ENCODE data around the gene C1QTNF2. TPM values are rescaled to one million over a fixed set of nuclear protein-coding genes. Genes with fewer than 3 reads are reported as not detected.

Gene C1QTNF2
- total RNA-seq, 1 donor from 2014 or later: 2.2 TPM

DNA sequence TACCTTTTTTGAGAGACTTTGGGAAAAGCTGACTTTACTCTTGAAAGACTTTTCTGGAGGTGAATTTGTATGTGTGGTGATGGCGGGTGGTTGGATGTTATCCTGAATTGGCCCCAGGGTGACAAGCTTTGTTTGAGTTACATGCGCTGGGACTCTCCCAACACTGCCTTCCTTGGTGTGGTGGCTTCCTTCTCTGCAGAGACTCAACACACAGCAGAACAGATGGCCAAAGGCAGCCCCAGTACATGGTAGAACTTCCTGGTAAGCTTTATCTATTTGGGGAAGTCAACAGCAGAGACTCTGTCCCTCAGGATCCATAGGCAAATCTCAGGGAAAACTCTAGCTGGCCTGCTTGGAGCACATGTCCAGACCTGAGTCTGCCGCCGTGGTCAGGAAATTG, 18.1 kb downstream of the C1QTNF2 start:
- H3K9me3 ChIP-seq: no peaks in the 10 kb centered on the region
- no peak for DNase-seq
- no peak overlapping the region for H3K27ac ChIP-seq
- H3K4me3 ChIP-seq: no peak overlapping the region
- no peaks in the 10 kb centered on the region for H3K36me3 ChIP-seq
- H3K4me1 ChIP-seq: no peaks in the 10 kb centered on the region
- ATAC-seq: no peak
- H3K27me3 ChIP-seq: no peaks in the 10 kb centered on the region
- TF ChIP-seq, protein P1, sequence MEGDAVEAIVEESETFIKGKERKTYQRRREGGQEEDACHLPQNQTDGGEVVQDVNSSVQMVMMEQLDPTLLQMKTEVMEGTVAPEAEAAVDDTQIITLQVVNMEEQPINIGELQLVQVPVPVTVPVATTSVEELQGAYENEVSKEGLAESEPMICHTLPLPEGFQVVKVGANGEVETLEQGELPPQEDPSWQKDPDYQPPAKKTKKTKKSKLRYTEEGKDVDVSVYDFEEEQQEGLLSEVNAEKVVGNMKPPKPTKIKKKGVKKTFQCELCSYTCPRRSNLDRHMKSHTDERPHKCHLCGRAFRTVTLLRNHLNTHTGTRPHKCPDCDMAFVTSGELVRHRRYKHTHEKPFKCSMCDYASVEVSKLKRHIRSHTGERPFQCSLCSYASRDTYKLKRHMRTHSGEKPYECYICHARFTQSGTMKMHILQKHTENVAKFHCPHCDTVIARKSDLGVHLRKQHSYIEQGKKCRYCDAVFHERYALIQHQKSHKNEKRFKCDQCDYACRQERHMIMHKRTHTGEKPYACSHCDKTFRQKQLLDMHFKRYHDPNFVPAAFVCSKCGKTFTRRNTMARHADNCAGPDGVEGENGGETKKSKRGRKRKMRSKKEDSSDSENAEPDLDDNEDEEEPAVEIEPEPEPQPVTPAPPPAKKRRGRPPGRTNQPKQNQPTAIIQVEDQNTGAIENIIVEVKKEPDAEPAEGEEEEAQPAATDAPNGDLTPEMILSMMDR (IDR thresholded peaks at IDR 0.05): no peak
- intact Hi-C loops (cut with DNase I): no loop called here

GRCh38 chr5:160349935-160350303, 20.5 kb downstream of the C1QTNF2 start:
- H3K4me1 ChIP-seq: peaks cover 4% of the 10 kb centered on the region
- no peak overlapping the region for H3K4me3 ChIP-seq
- no peaks in the 10 kb centered on the region for H3K36me3 ChIP-seq
- no peak for DNase-seq
- ATAC-seq: no peak
- H3K27ac ChIP-seq: no peak overlapping the region
- TF ChIP-seq, protein P1 (IDR thresholded peaks at IDR 0.05): no peak
- no peaks in the 10 kb centered on the region for H3K9me3 ChIP-seq
- intact Hi-C loops (cut with DNase I): no loop called here
- no peaks in the 10 kb centered on the region for H3K27me3 ChIP-seq

DNA sequence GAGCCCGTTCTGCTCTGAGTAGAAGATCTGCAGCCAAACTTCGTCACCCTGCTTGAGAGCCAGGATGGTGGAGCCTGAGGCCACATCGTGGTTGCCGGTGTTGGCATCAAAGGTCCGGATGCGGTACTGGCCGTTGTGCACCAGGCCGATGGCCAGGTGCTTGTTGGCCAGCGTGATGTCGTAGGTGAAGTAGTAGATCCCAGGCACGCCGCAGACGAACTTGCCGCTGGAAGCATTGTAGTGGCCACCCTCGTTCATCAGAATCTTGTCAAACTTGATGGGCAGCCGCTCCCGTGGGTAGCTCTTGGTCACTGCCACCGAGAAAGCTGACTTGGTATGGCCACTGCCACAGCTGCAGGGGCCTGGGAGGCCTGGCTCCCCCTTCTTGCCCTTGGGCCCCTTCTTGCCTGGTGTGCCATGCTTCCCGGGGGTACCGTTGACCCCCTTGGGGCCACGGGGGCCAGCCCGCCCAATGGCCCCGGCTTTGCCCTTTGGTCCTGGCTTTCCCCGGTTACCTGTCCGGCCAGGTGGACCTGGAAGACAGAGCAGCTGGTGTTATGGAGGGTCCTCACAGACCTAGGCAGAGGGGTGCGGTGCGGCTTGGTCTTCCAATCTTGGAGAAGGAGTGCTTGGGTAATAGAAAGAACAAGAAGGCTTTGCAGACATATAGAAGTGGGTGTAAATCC, 21.0 kb downstream of the C1QTNF2 start:
- ATAC-seq: no peak
- DNase-seq: no peak

DNA sequence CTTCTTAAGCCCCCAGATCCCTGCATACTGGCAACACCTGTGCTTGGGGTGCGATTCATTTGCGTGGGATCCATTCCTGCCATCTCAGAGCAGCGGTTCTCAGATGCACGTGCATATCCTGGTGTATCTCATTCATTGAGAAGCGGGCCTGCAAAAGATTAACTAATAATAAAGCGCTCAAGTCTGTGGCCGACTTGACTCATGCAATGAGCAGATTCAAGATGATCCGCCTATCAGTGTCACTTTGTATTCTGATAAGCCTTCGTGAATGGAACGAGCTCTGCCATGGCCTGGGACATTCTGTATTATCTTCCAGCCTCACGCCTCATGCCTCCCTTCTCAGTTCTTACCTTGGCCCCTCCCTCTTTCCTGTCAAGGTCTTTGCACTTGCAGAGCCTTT, 22.3 kb downstream of the C1QTNF2 start:
- intact Hi-C loops (cut with DNase I): no loop called here
- DNase-seq: no peak

More for the DNA sequence above, 21.0 kb downstream of the C1QTNF2 start:
- intact Hi-C loops (cut with DNase I): no loop called here
- Histone ChIP-seq H3K36me3 (no peaks in the 10 kb centered on the region), H3K4me1 (peaks cover 4% of the 10 kb centered on the region), H3K9me3 (no peaks in the 10 kb centered on the region), H3K4me3 (no peak overlapping the region), H3K27me3 (no peaks in the 10 kb centered on the region), H3K27ac (no peak overlapping the region)
- TF ChIP-seq, protein P1 (IDR thresholded peaks at IDR 0.05): no peak

GRCh38 chr5:160347448-160347847, 23.0 kb downstream of the C1QTNF2 start:
- no peaks in the 10 kb centered on the region for H3K27me3 ChIP-seq
- DNase-seq: no peak
- no peak overlapping the region for H3K27ac ChIP-seq
- peaks cover 4% of the 10 kb centered on the region for H3K4me1 ChIP-seq
- TF ChIP-seq, protein P1 (IDR thresholded peaks at IDR 0.05): no peak
- no peaks in the 10 kb centered on the region for H3K9me3 ChIP-seq
- H3K4me3 ChIP-seq: no peak overlapping the region
- ATAC-seq: no peak
- intact Hi-C loops (cut with DNase I): no loop called here
- no peaks in the 10 kb centered on the region for H3K36me3 ChIP-seq

More for the DNA sequence above, 22.3 kb downstream of the C1QTNF2 start:
- no peak for ATAC-seq
- H3K27me3 ChIP-seq: no peaks in the 10 kb centered on the region
- H3K9me3 ChIP-seq: no peaks in the 10 kb centered on the region
- no peak overlapping the region for H3K4me3 ChIP-seq
- no peaks in the 10 kb centered on the region for H3K36me3 ChIP-seq
- H3K27ac ChIP-seq: no peak overlapping the region
- TF ChIP-seq, protein P1 (IDR thresholded peaks at IDR 0.05): no peak
- H3K4me1 ChIP-seq: peaks cover 4% of the 10 kb centered on the region

All from upper lobe of right lung (tissue), 1 donor.